HG03571 (cell line): ENCODE results near the gene HDAC4.
"Not testable (repeated sequence)": the region's sequence is repeated elsewhere in the genome, so short reads cannot be mapped to it uniquely, and the experiment has no call there.

ENCODE experiments used
- ATAC-seq: cut with Tn5 transposase; IDR thresholded peaks from one replicate; pipeline ENCODE4 v1.9.1; 2021; ENCODE audit not compliant: unreplicated experiment

HDAC4 gene

GRCh38 chr2:239400596-239401066 is at the start of gene HDAC4:
Gene HDAC4, minus strand, starts transcription at chr2:239401020. Its CDS starts 48,321 bp downstream, at chr2:239352699.
- ATAC-seq, result no peak

GRCh38 chr2:239449468-239449867 is 48.6 kb upstream of the HDAC4 start:
- ATAC-seq, result not testable (repeated sequence)

- ATAC-seq, result no peak
Observed at GRCh38 chr2:239445771-239446524, 45.1 kb upstream of the HDAC4 start.

- ATAC-seq, result no peak
Observed at GRCh38 chr2:239444626-239445577, 44.1 kb upstream of the HDAC4 start.

- ATAC-seq, result no peak
Observed at GRCh38 chr2:239443666-239444567, 43.1 kb upstream of the HDAC4 start.

GRCh38 chr2:239443102-239443620 is 42.3 kb upstream of the HDAC4 start:
- ATAC-seq, result no peak

- ATAC-seq, result no peak
Observed at GRCh38 chr2:239442192-239442591, 41.4 kb upstream of the HDAC4 start.

- no peak for ATAC-seq
Observed at GRCh38 chr2:239441261-239442078, 40.6 kb upstream of the HDAC4 start.

GRCh38 chr2:239440511-239440959 is 39.7 kb upstream of the HDAC4 start:
- no peak for ATAC-seq

- ATAC-seq, result no peak
Observed at GRCh38 chr2:239439754-239440315, 39.0 kb upstream of the HDAC4 start.

GRCh38 chr2:239438995-239439753 is 38.4 kb upstream of the HDAC4 start:
- no peak for ATAC-seq

GRCh38 chr2:239438368-239438767 is 37.5 kb upstream of the HDAC4 start:
- ATAC-seq, result no peak

GRCh38 chr2:239436669-239437335 is 36.0 kb upstream of the HDAC4 start:
- ATAC-seq, result no peak

GRCh38 chr2:239436076-239436475 is 35.3 kb upstream of the HDAC4 start:
- no peak for ATAC-seq

- no peak for ATAC-seq
Observed at GRCh38 chr2:239433777-239434403, 33.1 kb upstream of the HDAC4 start.

- ATAC-seq, result no peak
Observed at GRCh38 chr2:239432174-239432573, 31.4 kb upstream of the HDAC4 start.

GRCh38 chr2:239431536-239431935 is 30.7 kb upstream of the HDAC4 start:
- no peak for ATAC-seq
